Loucy (cell line): ENCODE measurements around the gene AP5B1.

ENCODE experiments used
- EZH2phosphoT487 ChIP-seq: fragments of 200-600 bp; IDR thresholded peaks from 2 replicates; pipeline ENCODE4 v1.6.1; 2018; ENCODE audit warnings: antibody characterized with exemption, mild to moderate bottlenecking, moderate library complexity, borderline replicate concordance
- TF ChIP-seq, protein P1 (sequence below): fragments of 200-600 bp; sonication (generic); conservative IDR thresholded peaks from 2 replicates; pipeline ENCODE4 v1.5.1; 2014; ENCODE audit warnings: mild to moderate bottlenecking, antibody characterized with exemption, low read length

GRCh38 chr11:65779669-65779918 lies 1.2 kb downstream of the AP5B1 start:
- TF ChIP-seq, protein P1, sequence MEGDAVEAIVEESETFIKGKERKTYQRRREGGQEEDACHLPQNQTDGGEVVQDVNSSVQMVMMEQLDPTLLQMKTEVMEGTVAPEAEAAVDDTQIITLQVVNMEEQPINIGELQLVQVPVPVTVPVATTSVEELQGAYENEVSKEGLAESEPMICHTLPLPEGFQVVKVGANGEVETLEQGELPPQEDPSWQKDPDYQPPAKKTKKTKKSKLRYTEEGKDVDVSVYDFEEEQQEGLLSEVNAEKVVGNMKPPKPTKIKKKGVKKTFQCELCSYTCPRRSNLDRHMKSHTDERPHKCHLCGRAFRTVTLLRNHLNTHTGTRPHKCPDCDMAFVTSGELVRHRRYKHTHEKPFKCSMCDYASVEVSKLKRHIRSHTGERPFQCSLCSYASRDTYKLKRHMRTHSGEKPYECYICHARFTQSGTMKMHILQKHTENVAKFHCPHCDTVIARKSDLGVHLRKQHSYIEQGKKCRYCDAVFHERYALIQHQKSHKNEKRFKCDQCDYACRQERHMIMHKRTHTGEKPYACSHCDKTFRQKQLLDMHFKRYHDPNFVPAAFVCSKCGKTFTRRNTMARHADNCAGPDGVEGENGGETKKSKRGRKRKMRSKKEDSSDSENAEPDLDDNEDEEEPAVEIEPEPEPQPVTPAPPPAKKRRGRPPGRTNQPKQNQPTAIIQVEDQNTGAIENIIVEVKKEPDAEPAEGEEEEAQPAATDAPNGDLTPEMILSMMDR: no peak
- no peak for TF ChIP-seq EZH2phosphoT487
